Naive thymus-derived CD4-positive, alpha-beta T cell (primary cell): Measurements from ENCODE around the gene WWOX. TPM values are rescaled to one million over a fixed set of nuclear protein-coding genes. Genes with fewer than 3 reads are reported as not detected.

Source experiments
- ATAC-seq: fragments of 150-1000 bp; cut with Tn5 transposase; 2 replicates; pipeline ENCODE4 v1.10.0; 2021; ENCODE audit warnings: mild to moderate bottlenecking, moderate library complexity
- CTCF ChIA-PET: fragments of 350-600 bp; sonication (Branson Sonifier 250); formaldehyde crosslinking; loops from one replicate; lab custom pipeline; 2021; ENCODE audit warnings: antibody characterized with exemption; lab: Charles Lee
- POLR2A ChIA-PET: fragments of 350-600 bp; sonication (Branson Sonifier 250); formaldehyde crosslinking; loops from one replicate; lab custom pipeline; 2021; ENCODE audit warnings: antibody characterized with exemption, inconsistent platforms; lab: Charles Lee
- DNase-seq, 9 donors: peaks; one replicate each; pipeline versions ENCODE4 v3.0.0 to v3.0.0-alpha.2; 2020 to 2022; ENCODE audit warnings: mixed read lengths in 1 of 9
- H3K27ac ChIP-seq: one replicate; pipeline ENCODE4 v1.7.0; 2013; ENCODE audit warnings: mild to moderate bottlenecking, low read depth, low read length, moderate library complexity
- H3K27me3 ChIP-seq, 2 donors: one replicate each; pipeline ENCODE4 v1.7.0; 2013; ENCODE audit warnings: low read length in 2 of 2, mild to moderate bottlenecking in 2 of 2, moderate library complexity in 2 of 2; ENCODE audit not compliant: control insufficient read depth in 2 of 2, insufficient read depth in 2 of 2
- H3K36me3 ChIP-seq, 3 experiments: 1 replicate in 2 of 3; 2 replicates in 1 of 3; pipeline ENCODE4 v1.7.0; 2013; ENCODE audit warnings: low read length in 3 of 3, mild to moderate bottlenecking in 3 of 3, moderate library complexity in 1 of 3; ENCODE audit not compliant: insufficient read depth in 3 of 3, control insufficient read depth in 2 of 3
- H3K4me1 ChIP-seq, 2 donors: one replicate each; pipeline ENCODE4 v1.7.0; 2013; ENCODE audit warnings: low read length in 2 of 2, mild to moderate bottlenecking in 2 of 2, moderate library complexity in 1 of 2; ENCODE audit not compliant: control insufficient read depth in 2 of 2, insufficient read depth in 2 of 2
- H3K4me3 ChIP-seq: 2 replicates; pipeline ENCODE4 v1.7.0; 2013; ENCODE audit warnings: mild to moderate bottlenecking, low read length
- H3K9me3 ChIP-seq, 3 experiments: 1 replicate in 2 of 3; 2 replicates in 1 of 3; pipeline ENCODE4 v1.7.0; 2013; ENCODE audit warnings: low read length in 3 of 3; ENCODE audit not compliant: control insufficient read depth in 2 of 3
- H3K27ac Mint-ChIP-seq, 9 donors: one replicate each; pipeline ENCODE4 v1.8.0; 2020 to 2022; ENCODE audit warnings: mixed read lengths in 9 of 9, mild to moderate bottlenecking in 8 of 9, moderate library complexity in 5 of 9, inconsistent platforms in 2 of 9
- H3K27me3 Mint-ChIP-seq, 5 donors: one replicate each; pipeline ENCODE4 v1.8.0; 2021 to 2022; ENCODE audit warnings: mixed read lengths in 5 of 5, mild to moderate bottlenecking in 1 of 5
- H3K36me3 Mint-ChIP-seq, 5 donors: one replicate each; pipeline ENCODE4 v1.8.0; 2020 to 2022; ENCODE audit warnings: mixed read lengths in 5 of 5, mild to moderate bottlenecking in 3 of 5, inconsistent platforms in 1 of 5
- H3K4me1 Mint-ChIP-seq, 7 donors: one replicate each; pipeline ENCODE4 v1.8.0; 2020 to 2022; ENCODE audit warnings: mixed read lengths in 7 of 7, mild to moderate bottlenecking in 3 of 7, inconsistent platforms in 1 of 7
- H3K4me3 Mint-ChIP-seq, 10 donors: one replicate each; pipeline ENCODE4 v1.8.0; 2020 to 2022; ENCODE audit warnings: mild to moderate bottlenecking in 10 of 10, mixed read lengths in 10 of 10, moderate library complexity in 6 of 10, inconsistent platforms in 2 of 10
- H3K9me3 Mint-ChIP-seq, 11 donors: one replicate each; pipeline ENCODE4 v1.8.0; 2020 to 2022; ENCODE audit warnings: mixed read lengths in 11 of 11, mild to moderate bottlenecking in 4 of 11, inconsistent platforms in 1 of 11, moderate library complexity in 1 of 11
- intact Hi-C, 2 donors: fragments of 100-400 bp; cut with micrococcal nuclease; formaldehyde crosslinking; loops; one replicate each; pipeline ENCODE4 v1.15.1; 2023
- polyA plus RNA-seq, 2 donors: library from polyadenylated mRNA; unstranded; fragments of 300-500 nt; fragmentation: Illumina TruSeq; gene quantifications; one replicate each; pipeline ENCODE4 v1.2.3, GENCODE V29; 2021
- total RNA-seq, 6 experiments: library from RNA in 5 of 6; stranded (reverse) in 5 of 6; gene quantifications; 1 replicate in 5 of 6; 2 replicates in 1 of 6; pipeline ENCODE4 v1.2.3 and lab custom pipeline; 2021 to 2026

Gene WWOX
- total and polyA plus RNA-seq, 7 experiments from 2014 or later, result 13.8 to 31.1 (median 20.8) TPM

GRCh38 chr16:78647019-78647418 lies 547.6 kb downstream of the WWOX start:
- no peak overlapping the region for H3K4me3 ChIP-seq
- H3K9me3 ChIP-seq, result no peaks in the 10 kb centered on the region
- POLR2A ChIA-PET, result no interaction called here
- CTCF ChIA-PET, result no interaction called here
- intact Hi-C loops, result no loop called here
- peaks cover 0 to 2% (median 0%) of the 10 kb centered on the region in 7 donors for H3K4me1 Mint-ChIP-seq
- no peak for ATAC-seq
- H3K27ac ChIP-seq, result no peak overlapping the region
- H3K4me1 ChIP-seq, result no peaks in the 10 kb centered on the region
- no peaks in the 10 kb centered on the region for H3K27me3 ChIP-seq
- H3K27ac Mint-ChIP-seq, result no peak overlapping the region
- peaks cover 0 to 10% (median 0%) of the 10 kb centered on the region in 5 donors for H3K27me3 Mint-ChIP-seq
- H3K9me3 Mint-ChIP-seq, result peaks cover 0 to 2% (median 0%) of the 10 kb centered on the region in 11 donors
- no peak for DNase-seq
- no peak overlapping the region for H3K4me3 Mint-ChIP-seq
- no peaks in the 10 kb centered on the region for H3K36me3 ChIP-seq
- H3K36me3 Mint-ChIP-seq, result peaks cover 0 to 20% (median 3%) of the 10 kb centered on the region in 5 donors

DNA sequence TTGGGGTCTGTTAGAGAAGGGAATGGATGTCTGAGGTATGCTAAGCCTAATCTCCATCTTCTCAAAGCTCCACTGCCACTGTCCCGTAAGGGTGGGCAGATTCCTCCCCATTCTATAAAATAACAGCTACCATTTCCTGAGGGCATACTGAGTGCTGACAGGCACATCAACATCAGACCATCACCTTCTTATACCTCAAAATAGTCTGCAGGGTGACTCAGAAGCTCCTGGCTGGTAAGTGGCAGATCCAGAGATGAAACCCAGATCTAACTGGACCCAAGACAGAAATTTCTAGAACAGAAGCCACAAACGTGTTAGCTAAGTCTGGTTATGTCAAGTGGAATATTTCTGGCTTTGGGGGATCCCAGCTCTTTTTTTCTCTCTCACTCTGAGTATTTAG lies 548.0 kb downstream of the WWOX start:
- no peak overlapping the region for H3K4me3 ChIP-seq
- CTCF ChIA-PET, result no interaction called here
- intact Hi-C loops, result no loop called here
- H3K36me3 Mint-ChIP-seq, result peaks cover 0 to 20% (median 3%) of the 10 kb centered on the region in 5 donors
- H3K27ac Mint-ChIP-seq, result no peak overlapping the region
- H3K27ac ChIP-seq, result no peak overlapping the region
- DNase-seq (no peak), ATAC-seq (no peak)
- POLR2A ChIA-PET, result no interaction called here
- no peak overlapping the region for H3K4me3 Mint-ChIP-seq
- no peaks in the 10 kb centered on the region for H3K4me1 ChIP-seq
- no peaks in the 10 kb centered on the region for H3K27me3 ChIP-seq
- H3K4me1 Mint-ChIP-seq, result peaks cover 0 to 2% (median 0%) of the 10 kb centered on the region in 7 donors
- no peaks in the 10 kb centered on the region for H3K9me3 ChIP-seq
- peaks cover 0 to 5% (median 0%) of the 10 kb centered on the region in 5 donors for H3K27me3 Mint-ChIP-seq
- H3K36me3 ChIP-seq, result no peaks in the 10 kb centered on the region
- H3K9me3 Mint-ChIP-seq, result peaks cover 0 to 2% (median 0%) of the 10 kb centered on the region in 11 donors

DNA sequence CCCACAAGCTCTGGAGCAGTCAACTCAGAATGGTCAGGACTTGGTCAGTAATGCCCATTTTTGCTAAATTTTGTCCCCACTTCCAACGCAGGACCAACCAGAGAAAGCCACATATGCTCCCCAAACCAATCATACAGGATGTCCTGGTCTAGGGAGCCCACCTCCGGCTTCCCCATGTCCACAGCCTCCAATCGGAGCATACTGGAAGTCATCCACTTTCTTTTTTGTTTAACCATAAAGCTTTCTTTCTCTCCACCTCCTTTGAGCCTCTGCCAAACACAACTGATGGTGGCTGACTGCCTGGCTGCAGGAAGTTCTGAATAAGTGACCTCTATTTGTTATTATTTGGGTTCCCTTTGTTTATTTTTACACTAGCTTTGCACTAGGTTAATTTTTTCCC lies 549.1 kb downstream of the WWOX start:
- intact Hi-C loops, result no loop called here
- CTCF ChIA-PET, result interaction anchor here (0.6 kb wide), 1 partner anchor 25 kb away, joined by 3 read pairs; no protein-coding TSS in a partner anchor
- H3K4me1 Mint-ChIP-seq, result peaks cover 0 to 2% (median 0%) of the 10 kb centered on the region in 7 donors
- Histone ChIP-seq H3K9me3 (no peaks in the 10 kb centered on the region), H3K36me3 (no peaks in the 10 kb centered on the region), H3K4me3 (no peak overlapping the region), H3K27ac (no peak overlapping the region), H3K4me1 (no peaks in the 10 kb centered on the region), H3K27me3 (no peaks in the 10 kb centered on the region)
- DNase-seq (no peak), ATAC-seq (no peak)
- no peaks in the 10 kb centered on the region for H3K27me3 Mint-ChIP-seq
- peaks cover 0 to 2% (median 0%) of the 10 kb centered on the region in 11 donors for H3K9me3 Mint-ChIP-seq
- peaks cover 0 to 20% (median 3%) of the 10 kb centered on the region in 5 donors for H3K36me3 Mint-ChIP-seq
- H3K27ac Mint-ChIP-seq, result no peak overlapping the region
- no peak overlapping the region for H3K4me3 Mint-ChIP-seq
- POLR2A ChIA-PET, result no interaction called here

DNA sequence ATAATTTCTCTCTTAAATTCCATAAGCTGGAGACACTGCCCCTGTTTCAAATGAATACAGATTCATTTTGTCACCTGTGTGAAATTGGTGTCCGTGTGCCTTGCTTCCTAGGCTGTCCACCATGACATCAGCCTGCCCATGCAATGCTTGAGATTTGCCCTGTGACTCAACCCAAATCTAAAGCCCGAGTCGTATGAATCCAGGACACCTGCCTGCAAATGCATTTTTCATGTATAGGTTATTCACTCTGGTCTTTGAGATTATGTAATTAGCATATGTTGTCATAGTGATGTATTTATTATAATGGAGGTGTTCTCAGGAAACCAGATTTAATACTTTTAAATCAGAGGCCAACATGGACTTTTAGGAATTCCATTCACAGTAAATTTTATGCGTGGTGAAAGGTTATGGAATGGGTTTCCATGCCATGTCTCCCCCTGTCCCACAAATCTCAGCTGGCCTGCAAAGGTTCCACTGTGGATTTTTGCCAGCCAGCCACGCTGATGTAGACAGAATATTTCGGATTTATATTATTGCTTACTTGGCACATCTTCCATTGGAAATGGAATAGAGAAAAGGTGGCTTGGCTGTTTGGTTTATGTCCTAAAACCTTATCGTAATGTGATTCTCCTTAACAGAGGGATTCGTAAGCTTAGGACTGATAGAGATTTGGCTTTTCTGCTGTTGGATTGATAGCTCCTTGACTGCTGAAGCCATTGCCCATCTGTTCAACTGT lies 551.1 kb downstream of the WWOX start:
- H3K36me3 ChIP-seq, result no peaks in the 10 kb centered on the region
- Mint-ChIP-seq H3K27me3 (no peaks in the 10 kb centered on the region), H3K27ac (no peak overlapping the region), H3K4me3 (no peak overlapping the region), H3K36me3 (peaks cover 0 to 20% (median 3%) of the 10 kb centered on the region in 5 donors), H3K4me1 (peaks cover 0 to 6% (median 0%) of the 10 kb centered on the region in 7 donors), H3K9me3 (peaks cover 0 to 2% (median 0%) of the 10 kb centered on the region in 11 donors)
- H3K4me1 ChIP-seq, result no peaks in the 10 kb centered on the region
- no peaks in the 10 kb centered on the region for H3K27me3 ChIP-seq
- intact Hi-C loops, result no loop called here
- ChIA-PET CTCF (no interaction called here), POLR2A (no interaction called here)
- ATAC-seq (no peak), DNase-seq (no peak)
- H3K9me3 ChIP-seq, result no peaks in the 10 kb centered on the region
- no peak overlapping the region for H3K4me3 ChIP-seq
- H3K27ac ChIP-seq, result no peak overlapping the region

DNA sequence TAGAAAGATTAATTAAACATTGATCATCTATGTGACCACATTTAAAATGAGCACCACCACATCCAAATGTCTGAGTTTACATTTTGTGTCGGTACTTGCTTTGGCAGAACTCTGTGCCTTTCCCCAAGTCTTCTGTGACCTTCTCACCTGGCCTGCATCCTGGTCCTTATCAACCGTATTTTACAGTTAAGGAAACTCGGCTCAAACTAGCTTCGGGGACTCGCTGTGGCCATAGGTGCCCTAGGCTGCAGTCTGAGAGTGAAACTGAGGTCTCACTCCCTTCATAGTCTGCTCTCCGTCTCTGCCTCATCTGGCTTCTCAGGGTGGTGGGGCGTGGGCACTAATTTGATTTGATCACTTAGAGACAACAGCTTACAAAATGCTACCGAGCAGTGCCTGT lies 555.5 kb downstream of the WWOX start:
- intact Hi-C loops, result no loop called here
- Mint-ChIP-seq H3K9me3 (peaks cover 0 to 4% (median 0%) of the 10 kb centered on the region in 11 donors), H3K4me1 (peaks cover 0 to 6% (median 0%) of the 10 kb centered on the region in 7 donors), H3K27me3 (peaks cover 0 to 5% (median 0%) of the 10 kb centered on the region in 5 donors), H3K27ac (no peak overlapping the region), H3K36me3 (peaks cover 0 to 10% (median 0%) of the 10 kb centered on the region in 5 donors), H3K4me3 (no peak overlapping the region)
- no peak for DNase-seq
- no peaks in the 10 kb centered on the region for H3K4me1 ChIP-seq
- no peak overlapping the region for H3K27ac ChIP-seq
- no peaks in the 10 kb centered on the region for H3K9me3 ChIP-seq
- no peaks in the 10 kb centered on the region for H3K36me3 ChIP-seq
- ATAC-seq, result no peak
- ChIA-PET POLR2A (no interaction called here), CTCF (no interaction called here)
- H3K4me3 ChIP-seq, result no peak overlapping the region
- no peaks in the 10 kb centered on the region for H3K27me3 ChIP-seq

DNA sequence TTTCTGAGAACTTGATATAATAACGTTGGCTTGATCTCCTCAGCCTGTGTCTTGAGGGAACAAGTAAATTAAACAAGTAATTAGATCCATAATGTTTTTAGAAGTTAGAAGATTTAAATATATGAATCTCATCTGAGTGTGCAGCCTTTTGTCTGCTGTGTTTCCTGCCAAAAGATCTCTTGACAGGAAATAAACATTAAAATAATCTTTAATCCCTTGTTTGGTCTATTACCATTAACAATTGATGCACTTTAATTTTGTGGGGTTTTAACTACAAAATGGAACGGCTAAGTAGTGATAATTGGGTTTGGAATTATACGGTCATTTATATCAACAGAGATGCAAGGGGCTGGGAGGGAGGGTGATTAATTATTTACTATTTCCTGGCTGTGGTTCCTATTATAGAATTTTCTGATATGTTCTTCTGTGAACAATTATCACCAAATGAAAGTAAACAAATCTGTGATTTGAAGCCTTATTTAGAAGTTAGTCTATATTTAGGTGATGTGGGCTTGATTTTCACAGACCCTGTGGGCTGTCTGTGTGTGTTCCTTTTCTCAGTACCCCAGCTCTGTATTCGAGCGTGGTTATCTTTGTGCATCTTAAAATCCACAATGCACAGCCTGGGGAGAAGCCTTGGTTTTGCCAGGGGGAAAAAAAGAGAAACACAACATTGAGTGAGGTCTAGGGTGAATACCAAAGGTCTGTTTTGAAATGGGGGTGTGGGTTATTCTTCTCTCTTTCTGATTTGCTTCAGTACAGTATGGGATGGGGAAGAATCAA lies 556.1 kb downstream of the WWOX start:
- Histone ChIP-seq H3K4me3 (no peak overlapping the region), H3K9me3 (no peaks in the 10 kb centered on the region), H3K27me3 (no peaks in the 10 kb centered on the region), H3K27ac (no peak overlapping the region), H3K36me3 (no peaks in the 10 kb centered on the region), H3K4me1 (no peaks in the 10 kb centered on the region)
- ChIA-PET POLR2A (no interaction called here), CTCF (no interaction called here)
- H3K27ac Mint-ChIP-seq, result no peak overlapping the region
- intact Hi-C loops, result no loop called here
- H3K4me1 Mint-ChIP-seq, result peaks cover 0 to 6% (median 0%) of the 10 kb centered on the region in 7 donors
- peaks cover 0 to 4% (median 0%) of the 10 kb centered on the region in 11 donors for H3K9me3 Mint-ChIP-seq
- peaks cover 0 to 5% (median 0%) of the 10 kb centered on the region in 5 donors for H3K27me3 Mint-ChIP-seq
- DNase-seq, result no peak
- ATAC-seq, result no peak
- H3K36me3 Mint-ChIP-seq, result peaks cover 0 to 7% (median 0%) of the 10 kb centered on the region in 5 donors
- H3K4me3 Mint-ChIP-seq, result no peak overlapping the region
